ENCODE measurements around the gene ARMC9.

- TF ChIP-seq CTCF (IDR thresholded peaks at IDR 0.05) (peak in 1 of 3 donors; percentile 36), POLR2A (IDR thresholded peaks at IDR 0.05) (no peak)
Measured at GRCh38 chr2:231191896-231192872, 6.2 kb upstream of the ARMC9 start.

Data from lower leg skin (tissue), 3 donors.